H9 (cell line): ENCODE results near the gene C6orf15. TPM values are rescaled to one million over a fixed set of nuclear protein-coding genes. Genes with fewer than 3 reads are reported as not detected.

ENCODE experiments used
- DNase-seq: peaks from one replicate; pipeline ENCODE4 v3.0.0-alpha.2; 2017
- H2AFZ ChIP-seq: one replicate; pipeline ENCODE4 v1.6.1; 2013; ENCODE audit warnings: mild to moderate bottlenecking, low read length, control low read depth, moderate library complexity
- H2AK5ac ChIP-seq: 2 replicates; pipeline ENCODE4 v1.6.1; 2013; ENCODE audit warnings: low read length, control low read depth, mixed read lengths; ENCODE audit not compliant: insufficient read length
- H2BK120ac ChIP-seq: one replicate; pipeline ENCODE4 v1.6.1; 2013; ENCODE audit warnings: low read depth, mild to moderate bottlenecking, low read length, control low read depth, inconsistent platforms; ENCODE audit not compliant: poor library complexity, severe bottlenecking
- H2BK12ac ChIP-seq: 2 replicates; pipeline ENCODE4 v1.6.1; 2013; ENCODE audit warnings: low read length, control low read depth, mixed read lengths, low read depth; ENCODE audit not compliant: insufficient read length
- H2BK15ac ChIP-seq: 2 replicates; pipeline ENCODE4 v1.6.1; 2013; ENCODE audit warnings: low read depth, low read length, control low read depth
- H2BK20ac ChIP-seq: one replicate; pipeline ENCODE4 v1.6.1; 2013; ENCODE audit warnings: low read depth, mild to moderate bottlenecking, low read length, control low read depth, inconsistent platforms; ENCODE audit not compliant: poor library complexity, severe bottlenecking
- H2BK5ac ChIP-seq: 2 replicates; pipeline ENCODE4 v1.6.1; 2013; ENCODE audit warnings: low read length, control low read depth, mixed read lengths; ENCODE audit not compliant: insufficient read length
- H3K14ac ChIP-seq: 2 replicates; pipeline ENCODE4 v1.6.1; 2013; ENCODE audit warnings: low read length, control low read depth; ENCODE audit not compliant: insufficient read depth
- H3K18ac ChIP-seq: 2 replicates; pipeline ENCODE4 v1.6.1; 2013; ENCODE audit warnings: low read depth, mild to moderate bottlenecking, mixed read lengths, low read length, control low read depth; ENCODE audit not compliant: insufficient read length
- H3K23ac ChIP-seq: 2 replicates; pipeline ENCODE4 v1.6.1; 2013; ENCODE audit warnings: low read length, control low read depth, mixed read lengths, low read depth; ENCODE audit not compliant: insufficient read length
- H3K23me2 ChIP-seq: 2 replicates; pipeline ENCODE4 v1.6.1; 2013; ENCODE audit warnings: low read depth, mild to moderate bottlenecking, mixed read lengths, low read length, control low read depth; ENCODE audit not compliant: insufficient read length, poor library complexity, severe bottlenecking
- H3K27ac ChIP-seq: 2 replicates; pipeline ENCODE4 v1.5.1; 2013; ENCODE audit warnings: low read length, control low read depth, mixed read lengths, low read depth; ENCODE audit not compliant: insufficient read length
- H3K27me3 ChIP-seq: 2 replicates; pipeline ENCODE4 v1.6.1; 2013; ENCODE audit warnings: low read length, control low read depth, inconsistent platforms; ENCODE audit not compliant: insufficient read depth
- H3K4ac ChIP-seq: 2 replicates; pipeline ENCODE4 v1.6.1; 2013; ENCODE audit warnings: low read depth, mild to moderate bottlenecking, control low read depth, inconsistent platforms, low read length, moderate library complexity
- H3K4me1 ChIP-seq: 2 replicates; pipeline ENCODE4 v1.6.1; 2013; ENCODE audit warnings: low read length, control low read depth, inconsistent platforms; ENCODE audit not compliant: insufficient read depth
- H3K4me2 ChIP-seq: 2 replicates; pipeline ENCODE4 v1.6.1; 2013; ENCODE audit warnings: low read length, control low read depth, mixed read lengths; ENCODE audit not compliant: insufficient read length, insufficient read depth
- H3K56ac ChIP-seq: 2 replicates; pipeline ENCODE4 v1.6.1; 2013; ENCODE audit warnings: low read depth, mild to moderate bottlenecking, mixed read lengths, low read length, control low read depth; ENCODE audit not compliant: insufficient read length
- H3K79me1 ChIP-seq: 2 replicates; pipeline ENCODE4 v1.6.1; 2013; ENCODE audit warnings: low read depth, mild to moderate bottlenecking, moderate library complexity, low read length, control low read depth, inconsistent platforms; ENCODE audit not compliant: insufficient read depth, poor library complexity, severe bottlenecking
- H3K79me2 ChIP-seq: 2 replicates; pipeline ENCODE4 v1.6.1; 2013; ENCODE audit warnings: low read length, control low read depth, inconsistent platforms; ENCODE audit not compliant: insufficient read depth
- H3K9ac ChIP-seq: 2 replicates; pipeline ENCODE4 v1.6.1; 2013; ENCODE audit warnings: low read length, control low read depth, mixed read lengths; ENCODE audit not compliant: insufficient read length; ENCODE audit errors: extremely low read depth
- H3K9me3 ChIP-seq: one replicate; pipeline ENCODE4 v1.6.1; 2013; ENCODE audit warnings: low read depth, low read length, inconsistent platforms; ENCODE audit not compliant: control insufficient read depth
- H3T11ph ChIP-seq: one replicate; pipeline ENCODE4 v1.6.1; 2013; ENCODE audit warnings: mild to moderate bottlenecking, low read length, control low read depth, inconsistent platforms
- H4K20me1 ChIP-seq: one replicate; pipeline ENCODE4 v1.6.1; 2013; ENCODE audit not compliant: control insufficient read depth, insufficient read length, insufficient read depth
- H4K5ac ChIP-seq: 2 replicates; pipeline ENCODE4 v1.6.1; 2013; ENCODE audit warnings: low read depth, mild to moderate bottlenecking, mixed read lengths, low read length, control low read depth; ENCODE audit not compliant: insufficient read length
- H4K8ac ChIP-seq: replicated peaks from 2 replicates; pipeline ENCODE4 v1.6.1; 2013; ENCODE audit warnings: low read length, control low read depth, mixed read lengths, low read depth; ENCODE audit not compliant: insufficient read length
- H4K91ac ChIP-seq: 2 replicates; pipeline ENCODE4 v1.6.1; 2013; ENCODE audit warnings: low read depth, mild to moderate bottlenecking, moderate library complexity, mixed read lengths, low read length, control low read depth; ENCODE audit not compliant: insufficient read length
- H3K27ac Mint-ChIP-seq, 3 experiments: 2 replicates in 2 of 3; 3 replicates in 1 of 3; pipeline ENCODE4 v1.8.0; 2020 to 2021; ENCODE audit warnings: mixed read lengths in 3 of 3, mild to moderate bottlenecking in 1 of 3, moderate library complexity in 1 of 3
- H3K27me3 Mint-ChIP-seq: 2 replicates; pipeline ENCODE4 v1.8.0; 2021; ENCODE audit warnings: low read depth, mild to moderate bottlenecking, moderate library complexity, mixed read lengths
- H3K36me3 Mint-ChIP-seq, 3 experiments: 2 replicates in 2 of 3; 3 replicates in 1 of 3; pipeline ENCODE4 v1.8.0; 2020 to 2021; ENCODE audit warnings: low read depth in 3 of 3, mixed read lengths in 3 of 3; ENCODE audit not compliant: insufficient read depth in 1 of 3
- H3K4me1 Mint-ChIP-seq, 2 experiments: 2 replicates each; pipeline ENCODE4 v1.8.0; 2020; ENCODE audit warnings: mixed read lengths in 2 of 2
- H3K4me3 Mint-ChIP-seq, 2 experiments: 2 replicates in 1 of 2; 3 replicates in 1 of 2; pipeline ENCODE4 v1.8.0; 2020 to 2021; ENCODE audit warnings: mild to moderate bottlenecking in 2 of 2, mixed read lengths in 2 of 2, moderate library complexity in 1 of 2
- H3K9me3 Mint-ChIP-seq, 2 experiments: 2 replicates in 1 of 2; 3 replicates in 1 of 2; pipeline ENCODE4 v1.8.0; 2020; ENCODE audit warnings: mild to moderate bottlenecking in 2 of 2, mixed read lengths in 2 of 2, moderate library complexity in 1 of 2
- CTCF ChIP-seq: fragments of 200-600 bp; sonication (generic); conservative IDR thresholded peaks from 3 replicates; pipeline ENCODE4 v1.8.0; 2021; ENCODE audit warnings: antibody characterized with exemption, mild to moderate bottlenecking
- WGBS: extraction: QIAGEN DNeasy Blood & Tissue Kit; methylation state at CpG from one replicate; pipeline ENCODE4 v1.1.7; 2013; ENCODE audit warnings: missing lambda C conversion rate, low lambda C conversion rate, mixed read lengths; ENCODE audit not compliant: insufficient read length; ENCODE audit errors: extremely low coverage; 5-methylcytosine and 5-hydroxymethylcytosine counted together
- total RNA-seq: library from RNA; stranded (reverse); gene quantifications from 2 replicates; pipeline ENCODE4 v1.2.1, GENCODE V29; 2021

C6orf15 gene
- total RNA-seq, 1 experiment from 2014 or later, result not detected

- Histone ChIP-seq H4K91ac (no peak overlapping the region), H3K27ac (no peak overlapping the region), H2BK12ac (no peak overlapping the region), H3K9ac (no peak overlapping the region), H3K4me2 (no peak overlapping the region), H3K4me1 (no peaks in the 10 kb centered on the region), H2BK5ac (no peak overlapping the region), H3K56ac (no peak overlapping the region), H3K27me3 (no peaks in the 10 kb centered on the region), H3K9me3 (no peaks in the 10 kb centered on the region), H3K23ac (no peak overlapping the region), H3K23me2 (no peaks in the 10 kb centered on the region), H2BK20ac (no peak overlapping the region), H2BK15ac (no peak overlapping the region), H3K79me2 (no peaks in the 10 kb centered on the region), H2AK5ac (no peak overlapping the region), H2AFZ (no peak overlapping the region), H3K14ac (no peak overlapping the region), H3T11ph (no peak overlapping the region), H4K5ac (no peak overlapping the region), H3K18ac (no peak overlapping the region), H4K8ac (no peak overlapping the region), H2BK120ac (no peak overlapping the region), H3K4ac (no peak overlapping the region), H4K20me1 (no peaks in the 10 kb centered on the region), H3K79me1 (no peaks in the 10 kb centered on the region)
- WGBS, result no CpG with 5 or more reads among the region's 7 CpGs
- no peak overlapping the region for H3K27ac Mint-ChIP-seq
- H3K4me1 Mint-ChIP-seq, result peaks cover 15% of the 10 kb centered on the region in 2 experiments
- no peak for TF ChIP-seq CTCF
- DNase-seq, result no peak
- H3K36me3 Mint-ChIP-seq, result no peaks in the 10 kb centered on the region
- H3K4me3 Mint-ChIP-seq, result no peak overlapping the region
- no peaks in the 10 kb centered on the region for H3K9me3 Mint-ChIP-seq
- H3K27me3 Mint-ChIP-seq, result no peaks in the 10 kb centered on the region
These were observed 25.5 kb downstream of the C6orf15 start for GRCh38 chr6:31086788-31087440.
